GM11168 (cell line): ENCODE measurements around the gene DLG2.

Source experiments
- in situ Hi-C: fragments of 300-500 bp; cut with MboI; formaldehyde crosslinking; loops from one replicate; pipeline ENCODE4 v1.12.0; 2022; ENCODE audit warnings: low sequenced_read_pairs; ENCODE audit not compliant: unreplicated experiment

DLG2 gene

GRCh38 chr11:84476581-84476980, 1150.6 kb downstream of the DLG2 start:
- in situ Hi-C loops = no loop called here

DNA sequence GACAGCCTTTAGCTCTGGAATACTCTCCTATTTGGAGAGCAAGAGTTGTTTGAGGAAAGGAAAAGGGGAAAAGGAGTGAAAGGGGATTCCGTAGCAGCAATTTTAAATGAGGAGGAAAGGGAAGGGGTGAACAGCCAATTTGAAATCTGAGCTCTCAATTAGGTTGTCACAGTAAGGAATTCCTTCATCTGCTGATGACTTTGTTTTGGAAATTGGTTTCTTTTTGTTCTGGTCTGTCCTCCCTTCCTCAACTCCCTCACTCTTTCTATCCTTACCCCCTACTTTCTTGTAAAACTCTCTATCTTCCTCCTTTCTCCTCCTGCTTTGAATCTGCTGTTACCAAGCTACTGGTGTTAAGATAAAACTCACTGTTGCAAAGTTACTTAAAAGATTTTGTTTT, 1155.6 kb downstream of the DLG2 start:
- in situ Hi-C loops = no loop called here

DNA sequence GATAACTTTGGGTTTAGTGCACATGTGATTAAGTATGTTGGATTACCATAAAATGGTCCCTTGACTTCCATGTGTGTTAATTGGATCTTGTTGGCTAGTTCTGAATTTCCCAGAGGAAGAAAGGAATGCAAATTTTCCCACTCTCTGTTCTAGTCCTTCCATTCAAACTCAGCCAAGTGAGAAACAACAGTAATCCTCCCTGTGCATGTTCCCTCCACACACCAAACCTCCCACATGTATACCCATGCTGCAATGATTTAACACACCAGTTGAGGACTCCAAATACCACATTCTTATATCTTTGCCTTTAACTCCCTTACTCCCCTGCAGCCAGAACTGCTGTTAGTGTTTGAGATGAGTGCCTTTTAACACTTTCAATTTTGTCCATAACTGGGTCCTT, 1158.9 kb downstream of the DLG2 start:
- in situ Hi-C loops = no loop called here

DNA sequence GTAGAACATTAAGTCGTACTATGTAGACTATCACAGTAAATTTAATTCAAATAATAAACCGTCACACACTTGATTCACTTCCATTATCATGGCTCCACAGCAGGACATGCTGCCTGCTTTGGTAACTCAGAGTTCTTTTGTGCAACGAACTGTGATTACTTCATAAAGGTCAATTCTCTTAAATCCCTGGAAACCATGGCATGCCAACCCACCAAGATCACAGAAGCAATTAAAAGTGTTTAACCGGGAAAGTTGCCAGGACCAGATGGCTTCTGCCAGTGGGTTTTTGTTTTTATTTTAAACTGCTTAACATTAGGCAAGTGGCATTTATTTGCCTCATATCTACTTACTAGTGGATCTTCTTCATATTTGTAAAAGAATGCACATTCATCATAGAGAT, 1162.1 kb downstream of the DLG2 start:
- in situ Hi-C loops = no loop called here

GRCh38 chr11:84455691-84456090, 1171.5 kb downstream of the DLG2 start:
- in situ Hi-C loops = no loop called here

DNA sequence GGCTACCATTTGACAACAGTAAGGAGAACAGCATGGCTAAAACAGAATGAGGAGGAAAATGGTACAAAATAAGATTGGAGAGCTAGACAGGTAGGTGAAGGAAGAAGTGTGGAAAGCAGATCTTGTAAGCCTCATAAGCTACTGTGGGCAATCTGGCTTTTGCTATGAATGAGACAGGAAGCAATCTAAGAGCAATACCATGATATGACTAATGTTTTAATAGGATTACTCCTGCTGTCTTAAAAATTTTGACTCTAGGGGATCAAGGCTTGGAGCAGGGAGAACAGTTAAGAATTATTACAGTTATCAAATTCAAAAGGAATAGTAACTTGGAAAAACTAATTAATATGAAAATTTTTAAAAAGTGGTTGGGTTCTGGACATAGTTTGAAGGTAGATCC, 1174.9 kb downstream of the DLG2 start:
- in situ Hi-C loops = no loop called here

- in situ Hi-C loops = no loop called here
These were observed 1188.6 kb downstream of the DLG2 start for GRCh38 chr11:84438565-84438964.

GRCh38 chr11:84437071-84437980, 1189.8 kb downstream of the DLG2 start:
- in situ Hi-C loops = no loop called here

- in situ Hi-C loops = no loop called here
These were observed 1196.5 kb downstream of the DLG2 start for GRCh38 chr11:84430661-84431060.

DNA sequence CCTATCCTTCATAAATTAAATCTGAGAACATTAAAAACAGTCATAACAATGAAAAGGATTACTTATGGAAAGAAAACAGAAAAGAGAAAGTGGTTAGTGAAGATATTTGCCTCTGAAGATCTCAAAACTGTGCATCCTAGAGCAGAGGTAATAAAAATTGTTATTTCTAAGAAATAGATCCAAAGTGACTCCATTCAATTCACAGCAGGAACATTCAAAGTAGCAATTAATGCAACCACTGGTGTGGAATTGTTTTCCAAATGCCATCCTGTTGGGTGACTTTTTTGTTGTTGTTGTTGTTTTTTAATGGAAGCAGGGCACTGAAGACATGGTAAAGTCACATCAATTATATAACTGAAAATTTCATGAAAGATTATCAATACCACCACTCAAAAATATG, 1201.5 kb downstream of the DLG2 start:
- in situ Hi-C loops = no loop called here

DNA sequence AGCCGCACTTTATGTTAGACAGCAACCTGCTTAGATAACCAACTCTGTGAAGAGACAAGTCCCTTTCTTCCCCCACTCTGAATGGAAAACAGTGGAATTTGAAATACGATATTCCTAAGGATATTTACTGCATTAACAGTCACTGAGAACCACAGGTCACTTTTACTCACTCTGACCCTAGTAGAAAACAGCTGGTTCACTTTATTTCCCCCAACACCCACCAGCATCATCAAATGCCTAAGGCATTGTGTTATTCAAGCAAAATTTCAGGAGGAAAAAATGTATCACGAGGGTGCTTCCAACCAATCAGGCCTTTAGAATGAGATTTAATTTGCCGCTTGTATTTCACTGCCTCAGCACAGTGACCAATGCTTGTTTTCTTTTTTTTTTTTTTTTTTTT, 1206.9 kb downstream of the DLG2 start:
- in situ Hi-C loops = no loop called here

DNA sequence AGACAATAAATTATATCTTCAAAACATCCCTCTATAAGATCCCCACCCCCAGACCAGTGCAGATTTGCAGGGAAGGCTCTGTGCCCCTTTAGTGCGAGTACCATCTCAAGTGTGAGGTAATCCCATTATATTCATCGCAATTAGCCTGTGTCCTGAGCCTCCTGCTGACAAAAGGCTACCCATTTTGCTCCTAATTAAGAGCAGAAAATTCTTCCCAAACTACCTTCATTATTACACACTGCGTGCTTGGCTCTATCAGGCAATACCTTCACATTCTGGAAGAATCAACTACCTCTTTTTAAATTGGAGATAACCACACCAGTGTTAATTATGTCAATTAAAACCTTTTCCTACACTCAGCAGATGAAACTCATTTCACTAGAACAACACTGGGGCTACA, 1207.5 kb downstream of the DLG2 start:
- in situ Hi-C loops = no loop called here

DNA sequence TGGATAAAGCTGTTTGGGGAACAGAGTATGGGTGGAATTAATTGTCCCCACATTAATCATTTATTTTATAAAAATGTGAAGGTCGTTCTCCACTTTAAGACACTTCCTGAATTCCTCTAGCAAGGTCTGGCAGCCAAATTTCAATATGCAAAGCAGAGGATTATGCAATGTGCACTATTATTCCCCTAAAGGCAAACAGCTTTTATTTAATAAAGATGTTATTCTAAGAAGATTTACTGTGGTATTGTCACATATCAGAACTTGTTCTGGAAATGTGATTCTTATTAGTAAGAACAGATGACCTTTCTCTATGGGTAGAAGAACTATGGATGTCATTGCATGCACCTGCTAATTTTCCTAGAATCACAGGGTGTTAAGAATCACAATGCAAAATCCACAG, 1212.2 kb downstream of the DLG2 start:
- in situ Hi-C loops = no loop called here

DNA sequence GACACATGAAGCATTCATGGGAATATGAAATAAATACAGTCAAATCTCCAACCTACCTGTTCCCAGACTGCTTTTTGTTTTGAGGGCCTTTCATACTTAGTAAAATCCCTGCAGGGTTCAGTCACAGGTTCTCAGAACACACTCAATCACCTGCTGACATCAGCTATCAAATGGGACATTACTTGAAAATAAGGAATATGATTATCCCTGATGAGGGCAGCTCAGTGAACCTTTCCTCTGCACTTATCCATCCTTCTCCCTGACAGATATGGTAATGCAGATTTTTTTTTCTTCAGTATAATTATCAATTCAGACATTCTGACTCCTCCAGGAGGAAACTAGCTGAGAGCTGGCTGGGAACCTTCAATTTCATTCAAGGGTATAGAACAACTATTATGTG, 1213.6 kb downstream of the DLG2 start:
- in situ Hi-C loops = no loop called here

DNA sequence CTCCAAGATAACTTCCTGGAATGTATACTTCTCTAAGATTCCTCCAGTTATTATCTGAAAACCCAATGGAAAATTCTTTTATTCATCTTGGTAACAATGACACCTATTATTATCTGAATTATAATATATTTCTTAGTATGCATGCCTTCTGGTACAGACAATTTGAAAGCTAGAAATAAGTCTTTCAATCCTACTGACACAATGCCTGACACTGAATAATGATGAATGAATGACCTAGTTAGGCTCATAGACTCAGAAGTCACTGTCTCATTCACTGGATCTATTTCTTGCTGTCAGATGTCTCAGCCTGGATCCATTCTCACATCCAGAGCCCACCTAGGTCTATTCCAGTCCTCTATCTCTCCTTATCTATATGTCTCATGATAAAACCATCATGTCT, 1214.3 kb downstream of the DLG2 start:
- in situ Hi-C loops = no loop called here

- in situ Hi-C loops = no loop called here
These were observed 1218.2 kb downstream of the DLG2 start for GRCh38 chr11:84408946-84409411.

- in situ Hi-C loops = no loop called here
These were observed 1220.1 kb downstream of the DLG2 start for GRCh38 chr11:84407091-84407490.

- in situ Hi-C loops = no loop called here
These were observed 1229.0 kb downstream of the DLG2 start for GRCh38 chr11:84398017-84398626.

DNA sequence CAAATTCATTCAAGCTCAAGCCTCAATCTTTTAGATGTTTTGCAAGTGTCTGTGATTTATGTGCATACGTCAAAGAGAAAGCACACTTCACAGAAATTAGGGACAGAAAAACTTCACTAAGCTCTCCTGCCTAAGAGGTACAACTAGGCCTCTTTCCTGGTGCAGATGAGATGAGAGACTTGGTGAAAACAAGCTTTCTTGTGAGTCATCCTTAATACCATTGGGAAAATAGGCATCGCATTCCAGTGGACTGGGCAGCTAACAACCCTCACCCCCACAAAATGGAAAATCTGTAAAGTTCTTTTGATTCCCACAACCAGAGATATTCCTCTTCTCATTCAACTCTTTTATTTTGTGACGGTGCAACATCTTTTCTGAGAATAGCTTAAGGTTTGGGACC, 1230.6 kb downstream of the DLG2 start:
- in situ Hi-C loops = no loop called here

DNA sequence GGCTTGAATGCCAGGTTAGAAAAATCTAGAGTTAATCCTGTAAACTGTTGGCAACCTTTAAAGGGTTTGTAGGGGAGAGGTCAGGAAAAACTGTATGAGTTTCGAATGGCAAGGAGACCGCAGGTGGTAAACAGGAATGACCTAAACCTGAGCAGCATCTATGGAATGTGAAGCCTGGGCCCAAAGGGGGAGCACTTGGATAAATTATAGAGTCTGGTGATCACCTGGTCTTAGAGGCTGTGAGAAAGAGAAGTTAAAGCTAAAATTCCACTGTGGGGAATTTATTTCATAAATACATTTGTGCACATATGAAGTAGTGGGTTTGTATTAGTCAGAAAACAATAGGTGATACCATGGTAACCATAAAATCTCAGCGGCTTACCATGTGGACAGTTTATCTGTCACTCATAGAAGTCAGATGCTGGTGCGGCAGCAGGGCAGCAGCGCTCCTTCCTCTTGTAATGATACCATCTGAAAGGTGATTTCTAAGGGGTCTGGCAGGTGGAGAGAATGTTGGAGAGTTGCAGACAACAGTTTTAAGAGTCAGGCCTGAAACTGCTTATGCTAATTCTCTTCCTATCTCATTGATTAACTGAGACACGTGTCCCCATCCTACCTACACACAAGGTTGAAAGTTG, 1236.6 kb downstream of the DLG2 start:
- in situ Hi-C loops = no loop called here

DNA sequence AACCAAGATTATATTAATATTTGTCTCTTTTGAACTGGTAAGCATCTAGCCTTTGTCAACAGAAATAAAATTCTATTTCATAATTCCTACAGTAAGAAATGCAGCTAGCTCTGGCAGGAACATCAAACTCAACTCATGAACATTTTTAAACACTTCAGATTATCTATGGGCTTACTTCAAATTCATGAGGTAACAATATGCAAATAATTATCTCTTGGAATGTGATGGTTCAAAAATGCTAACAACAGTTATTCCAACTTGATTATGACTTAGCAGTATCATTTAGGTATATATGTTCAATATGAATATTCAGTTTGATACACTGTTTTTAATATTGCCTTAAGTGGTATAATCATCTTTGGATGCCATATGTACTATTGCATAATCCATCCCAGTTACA, 1237.4 kb downstream of the DLG2 start:
- in situ Hi-C loops = no loop called here
